HepG2 (cell line): ENCODE results near the gene RRAD. TPM values are rescaled to one million over a fixed set of nuclear protein-coding genes. Genes with fewer than 3 reads are reported as not detected.
A peak's percentile ranks its signal among the peaks of the same experiment; 100 is the strongest.

Experiments used
- ATAC-seq: fragments of 200-7000 bp; cut with Tn5 transposase; 3 replicates; pipeline ENCODE4 v1.9.1; 2020; ENCODE audit warnings: mild to moderate bottlenecking, moderate library complexity
- BruUV-seq: library from RNA; stranded (reverse); fragments of 400-500 nt; replicated peaks from 2 replicates; lab custom pipeline; 2021; lab: Mats Ljungman, UMichigan
- CTCF ChIA-PET: fragments of 300-600 bp; formaldehyde crosslinking; extraction: SDS; loops from one replicate; lab custom pipeline; 2021; ENCODE audit warnings: low total read pairs, inconsistent platforms, low intra/inter-chr PET ratio; lab: Yijun Ruan, JAX
- POLR2A ChIA-PET: fragments of 350-600 bp; sonication (Branson Sonifier 250); formaldehyde crosslinking; loops from one replicate; lab custom pipeline; 2020; ENCODE audit warnings: antibody characterized with exemption, inconsistent platforms; lab: Yijun Ruan, JAX
- DNase-seq: peaks from one replicate; pipeline ENCODE4 v3.0.0-alpha.2; 2015; ENCODE audit warnings: low spot score
- FAIRE-seq: peaks from 3 replicates; lab custom pipeline; 2011; peaks lifted over from hg19 to GRCh38; lab: Jason Lieb, UNC
- H2AFZ ChIP-seq: one replicate; pipeline ENCODE4 v1.6.1; 2011; ENCODE audit warnings: low read length, inconsistent platforms
- H3K27ac ChIP-seq: fragments of 300-600 bp; 3 replicates; pipeline ENCODE4 v1.8.0; 2011; ENCODE audit warnings: mixed run types, mild to moderate bottlenecking, mixed read lengths, low read length, inconsistent platforms; ENCODE audit not compliant: insufficient read depth; ENCODE audit errors: extremely low read length
- H3K27me3 ChIP-seq, 2 experiments: fragments of 200-600 bp in 1 of 2; 2 replicates in 1 of 2; 3 replicates in 1 of 2; pipeline versions ENCODE4 v1.6.0 to v1.8.0; 2011; ENCODE audit warnings: low read length in 2 of 2, mild to moderate bottlenecking in 2 of 2, moderate library complexity in 2 of 2, inconsistent platforms in 1 of 2; ENCODE audit not compliant: insufficient read depth in 2 of 2, control insufficient read depth in 1 of 2
- H3K36me3 ChIP-seq, 2 experiments: fragments of 200-600 bp in 1 of 2; replicated peaks in 1 of 2; 2 replicates in 1 of 2; 3 replicates in 1 of 2; pipeline versions ENCODE4 v1.5.1 to v1.8.0; 2011; ENCODE audit warnings: low read length in 2 of 2, inconsistent platforms in 1 of 2; ENCODE audit not compliant: insufficient read depth in 2 of 2, control insufficient read depth in 1 of 2
- H3K4me1 ChIP-seq: 2 replicates; pipeline ENCODE4 v1.5.1; 2012; ENCODE audit warnings: low read length, inconsistent platforms; ENCODE audit not compliant: insufficient read depth
- H3K4me2 ChIP-seq: 2 replicates; pipeline ENCODE4 v1.6.0; 2011; ENCODE audit warnings: low read depth, low read length, inconsistent platforms
- H3K4me3 ChIP-seq, 3 experiments: fragments of 200-600 bp in 1 of 3; sonication (generic), shearing (Covaris generic) in 1 of 3; replicated peaks in 1 of 3; 2 replicates each; pipeline ENCODE4 v1.5.1; 2011 to 2016; ENCODE audit warnings: low read length in 3 of 3, inconsistent platforms in 2 of 3, low read depth in 2 of 3, mild to moderate bottlenecking in 2 of 3, control low read depth in 1 of 3, mixed read lengths in 1 of 3; ENCODE audit not compliant: insufficient read depth in 1 of 3
- H3K79me2 ChIP-seq: one replicate; pipeline ENCODE4 v1.6.1; 2011; ENCODE audit warnings: low read length, inconsistent platforms; ENCODE audit not compliant: insufficient read depth
- H3K9ac ChIP-seq: 2 replicates; pipeline ENCODE4 v1.6.0; 2011; ENCODE audit warnings: mild to moderate bottlenecking, low read depth, low read length, inconsistent platforms; ENCODE audit not compliant: insufficient read depth
- H3K9me3 ChIP-seq: 2 replicates; pipeline ENCODE4 v1.5.1; 2012; ENCODE audit warnings: mild to moderate bottlenecking, low read length
- H4K20me1 ChIP-seq: 2 replicates; pipeline ENCODE4 v1.6.0; 2011; ENCODE audit warnings: inconsistent platforms, mild to moderate bottlenecking, low read length, moderate library complexity; ENCODE audit not compliant: insufficient read depth
- FOXK2 ChIP-seq: fragments of 450-650 bp; IDR thresholded peaks from 2 replicates; pipeline ENCODE4 v1.6.1; 2016
- ZBTB38 ChIP-seq: sonication (generic); formaldehyde crosslinking; IDR thresholded peaks from 2 replicates; pipeline ENCODE4 v1.5.1; 2020; ENCODE audit warnings: mild to moderate bottlenecking, missing genetic modification reagents
- ZC3H13 ChIP-seq: sonication (generic); formaldehyde crosslinking; IDR thresholded peaks from 2 replicates; pipeline ENCODE4 v1.8.1; 2023; ENCODE audit warnings: mild to moderate bottlenecking, missing genetic modification reagents, moderate library complexity
- WGBS: methylation state at CpG from one replicate; pipeline ENCODE4 v1.1.6; 2017; ENCODE audit warnings: low lambda C conversion rate; 5-methylcytosine and 5-hydroxymethylcytosine counted together
- in situ Hi-C: cut with HindIII; loops from 2 replicates; pipeline ENCODE4 v1.10.0; 2017; ENCODE audit warnings: low pct_unique_long_range_greater_than_20kb; ENCODE audit not compliant: extremely low pct_ligation_motif_present
- intact Hi-C: fragments of 100-400 bp; cut with micrococcal nuclease; formaldehyde crosslinking; loops from one replicate; pipeline ENCODE4 v1.10.0; 2022; ENCODE audit not compliant: unreplicated experiment
- polyA plus RNA-seq, 8 experiments: library from polyadenylated mRNA; depleted of rRNA in 3 of 8; stranded (reverse) in 7 of 8; unstranded in 1 of 8; fragments of >200 nt; fragmentation: Illumina TruSeq in 4 of 8; extraction: Trizol in 4 of 8; gene quantifications; 2 replicates each; pipeline versions ENCODE4 v1.2.1 to v1.2.3, GENCODE V29; 2011 to 2016; ENCODE audit warnings: low read depth in 4 of 8, missing spikeins in 1 of 8, mixed read lengths in 1 of 8; ENCODE audit not compliant: insufficient read depth in 1 of 8
- total RNA-seq, 5 experiments: library from RNA; depleted of rRNA; stranded (reverse); fragments of >200 nt; fragmentation: Illumina TruSeq; extraction: Trizol; gene quantifications; 2 replicates each; pipeline ENCODE4 v1.2.3, GENCODE V29; 2016; ENCODE audit warnings: low read depth in 1 of 5
- TF ChIP-seq, protein P1 (sequence below): sonication (generic); formaldehyde crosslinking; IDR thresholded peaks from 2 replicates; pipeline ENCODE4 v1.8.1; 2023; ENCODE audit warnings: mild to moderate bottlenecking, missing genetic modification reagents
- TF ChIP-seq, protein P2 (sequence below): sonication (generic); formaldehyde crosslinking; IDR thresholded peaks from 2 replicates; pipeline ENCODE4 v1.4.0; 2020; ENCODE audit warnings: mild to moderate bottlenecking, missing genetic modification reagents

The RRAD gene
- total and polyA plus RNA-seq, 2 of the 13 experiments (the other 11 are each of a cell fraction or from before 2014, with no cell fraction given) = 0.80 to 1.1 TPM

- TF ChIP-seq, protein P1, sequence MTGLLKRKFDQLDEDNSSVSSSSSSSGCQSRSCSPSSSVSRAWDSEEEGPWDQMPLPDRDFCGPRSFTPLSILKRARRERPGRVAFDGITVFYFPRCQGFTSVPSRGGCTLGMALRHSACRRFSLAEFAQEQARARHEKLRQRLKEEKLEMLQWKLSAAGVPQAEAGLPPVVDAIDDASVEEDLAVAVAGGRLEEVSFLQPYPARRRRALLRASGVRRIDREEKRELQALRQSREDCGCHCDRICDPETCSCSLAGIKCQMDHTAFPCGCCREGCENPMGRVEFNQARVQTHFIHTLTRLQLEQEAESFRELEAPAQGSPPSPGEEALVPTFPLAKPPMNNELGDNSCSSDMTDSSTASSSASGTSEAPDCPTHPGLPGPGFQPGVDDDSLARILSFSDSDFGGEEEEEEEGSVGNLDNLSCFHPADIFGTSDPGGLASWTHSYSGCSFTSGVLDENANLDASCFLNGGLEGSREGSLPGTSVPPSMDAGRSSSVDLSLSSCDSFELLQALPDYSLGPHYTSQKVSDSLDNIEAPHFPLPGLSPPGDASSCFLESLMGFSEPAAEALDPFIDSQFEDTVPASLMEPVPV (CRISPR knock-in tag) = 0 out of 2 replicates have a peak, but pooled peaks have one; percentile 33
- TF ChIP-seq ZBTB38 (CRISPR knock-in tag) = peak; percentile 67; the same call in 1 of the 2 replicates
- peak; percentile 36; the same call in 1 of the 2 replicates for TF ChIP-seq FOXK2
These were observed 49.0 kb upstream of the RRAD start (continued) for GRCh38 chr16:66974156-66974931.

- FAIRE-seq (no peak), ATAC-seq (no peak), DNase-seq (no peak)
- ChIA-PET POLR2A (interaction anchor here (1.3 kb wide), 1 partner anchor 253 kb away, joined by 3 read pairs; no protein-coding TSS in a partner anchor), CTCF (interaction anchor here (1.5 kb wide), 1 partner anchor 20 kb away, joined by 4 read pairs; no protein-coding TSS in a partner anchor)
- Histone ChIP-seq H3K4me1 (peaks cover 51% of the 10 kb centered on the region), H3K9ac (no peak overlapping the region), H3K79me2 (no peaks in the 10 kb centered on the region), H2AFZ (no peak overlapping the region), H3K27me3 (peaks cover 0 to 4% of the 10 kb centered on the region in 2 experiments; a peak in 2 of 5 replicates), H3K9me3 (no peaks in the 10 kb centered on the region), H3K36me3 (no peaks in the 10 kb centered on the region), H3K4me2 (no peak overlapping the region), H3K4me3 (no peak overlapping the region), H4K20me1 (no peaks in the 10 kb centered on the region), H3K27ac (no peak overlapping the region)
- in situ Hi-C loops = no loop called here
- BruUV-seq = no TSS peak
- 67% methylated on average over 5 of the region's 6 CpGs for WGBS
- intact Hi-C loops = loop anchor here (5.0 kb wide), 1 partner anchor 1764 kb away; the partner anchor contains the start of gene CDH1
- TF ChIP-seq, protein P2, sequence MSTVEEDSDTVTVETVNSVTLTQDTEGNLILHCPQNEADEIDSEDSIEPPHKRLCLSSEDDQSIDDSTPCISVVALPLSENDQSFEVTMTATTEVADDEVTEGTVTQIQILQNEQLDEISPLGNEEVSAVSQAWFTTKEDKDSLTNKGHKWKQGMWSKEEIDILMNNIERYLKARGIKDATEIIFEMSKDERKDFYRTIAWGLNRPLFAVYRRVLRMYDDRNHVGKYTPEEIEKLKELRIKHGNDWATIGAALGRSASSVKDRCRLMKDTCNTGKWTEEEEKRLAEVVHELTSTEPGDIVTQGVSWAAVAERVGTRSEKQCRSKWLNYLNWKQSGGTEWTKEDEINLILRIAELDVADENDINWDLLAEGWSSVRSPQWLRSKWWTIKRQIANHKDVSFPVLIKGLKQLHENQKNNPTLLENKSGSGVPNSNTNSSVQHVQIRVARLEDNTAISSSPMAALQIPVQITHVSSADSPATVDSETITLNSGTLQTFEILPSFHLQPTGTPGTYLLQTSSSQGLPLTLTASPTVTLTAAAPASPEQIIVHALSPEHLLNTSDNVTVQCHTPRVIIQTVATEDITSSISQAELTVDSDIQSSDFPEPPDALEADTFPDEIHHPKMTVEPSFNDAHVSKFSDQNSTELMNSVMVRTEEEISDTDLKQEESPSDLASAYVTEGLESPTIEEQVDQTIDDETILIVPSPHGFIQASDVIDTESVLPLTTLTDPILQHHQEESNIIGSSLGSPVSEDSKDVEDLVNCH = no peak
- 0 out of 2 replicates have a peak, but pooled peaks have one; percentile 15 for TF ChIP-seq ZC3H13 (CRISPR knock-in tag)
These were observed 48.4 kb upstream of the RRAD start for GRCh38 chr16:66973716-66974115.
